GM19351 (cell line): ENCODE measurements around the gene NPHP4.
"Not testable (repeated sequence)": the region's sequence is repeated elsewhere in the genome, so short reads cannot be mapped to it uniquely, and the experiment has no call there.

Source experiments
- ATAC-seq: cut with Tn5 transposase; IDR thresholded peaks from one replicate; pipeline ENCODE4 v1.9.1; 2021; ENCODE audit warnings: mild to moderate bottlenecking, moderate library complexity; ENCODE audit not compliant: unreplicated experiment

The NPHP4 gene

GRCh38 chr1:5861871-5862825 is 130.1 kb downstream of the NPHP4 start:
- ATAC-seq, result no peak

- no peak for ATAC-seq
Observed at GRCh38 chr1:5860277-5860676, 131.9 kb downstream of the NPHP4 start.

GRCh38 chr1:5859766-5860165 is 132.5 kb downstream of the NPHP4 start:
- ATAC-seq, result no peak

- ATAC-seq, result no peak
Observed at GRCh38 chr1:5858844-5859407, 133.3 kb downstream of the NPHP4 start.

GRCh38 chr1:5858246-5858645 is 134.0 kb downstream of the NPHP4 start:
- no peak for ATAC-seq

GRCh38 chr1:5857508-5858090 is 134.6 kb downstream of the NPHP4 start:
- no peak for ATAC-seq

- no peak for ATAC-seq
Observed at GRCh38 chr1:5857011-5857410, 135.2 kb downstream of the NPHP4 start.

- no peak for ATAC-seq
Observed at GRCh38 chr1:5856246-5856815, 135.9 kb downstream of the NPHP4 start.

- no peak for ATAC-seq
Observed at GRCh38 chr1:5855196-5855897, 136.9 kb downstream of the NPHP4 start.

- no peak for ATAC-seq
Observed at GRCh38 chr1:5854754-5855153, 137.5 kb downstream of the NPHP4 start.

- not testable (repeated sequence) for ATAC-seq
Observed at GRCh38 chr1:5853858-5854257, 138.4 kb downstream of the NPHP4 start.

- no peak for ATAC-seq
Observed at GRCh38 chr1:5850503-5850902, 141.7 kb downstream of the NPHP4 start.

- no peak for ATAC-seq
Observed at GRCh38 chr1:5849550-5849949, 142.7 kb downstream of the NPHP4 start.

- no peak for ATAC-seq
Observed at GRCh38 chr1:5847013-5847659, 145.1 kb downstream of the NPHP4 start.

- no peak for ATAC-seq
Observed at GRCh38 chr1:5845376-5845775, 146.8 kb downstream of the NPHP4 start.

- ATAC-seq, result no peak
Observed at GRCh38 chr1:5844442-5844841, 147.8 kb downstream of the NPHP4 start.

GRCh38 chr1:5843521-5844096 is 148.6 kb downstream of the NPHP4 start:
- no peak for ATAC-seq

- no peak for ATAC-seq
Observed at GRCh38 chr1:5842679-5843078, 149.5 kb downstream of the NPHP4 start.

GRCh38 chr1:5840551-5841001 is 151.6 kb downstream of the NPHP4 start:
- ATAC-seq, result no peak
